HG02885 (cell line): ENCODE results near the gene EVPL.

ENCODE experiments used
- ATAC-seq: cut with Tn5 transposase; IDR thresholded peaks from one replicate; pipeline ENCODE4 v1.9.1; 2021; ENCODE audit warnings: mild to moderate bottlenecking; ENCODE audit not compliant: unreplicated experiment, poor library complexity

EVPL gene

DNA sequence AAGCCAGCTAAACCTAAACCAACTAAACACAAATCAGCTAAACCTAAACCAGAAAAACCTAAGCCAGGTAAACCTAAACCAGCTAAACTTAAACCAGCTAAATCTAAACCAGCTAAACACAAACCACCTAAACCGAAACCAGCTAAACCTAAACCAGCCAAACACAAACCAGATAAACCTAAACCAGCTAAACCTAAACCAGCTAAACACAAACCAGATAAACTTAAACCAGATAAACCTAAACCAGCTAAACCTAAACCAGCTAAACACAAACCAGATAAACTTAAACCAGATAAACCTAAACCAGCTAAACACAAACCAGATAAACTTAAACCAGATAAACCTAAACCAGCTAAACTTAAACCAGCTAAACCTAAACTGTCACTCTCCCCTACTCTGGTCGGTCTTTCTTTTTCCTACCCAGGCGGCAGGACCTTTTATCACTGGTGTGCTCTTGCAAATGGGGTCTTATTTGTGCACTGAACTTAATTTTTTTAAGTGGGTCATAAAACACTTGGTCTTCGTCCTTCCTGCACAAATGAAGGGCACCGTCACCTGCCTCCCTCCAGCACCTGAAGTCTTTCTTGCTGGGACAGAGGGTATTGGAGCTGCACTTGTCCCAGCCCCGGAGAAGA, 7.2 kb downstream of the EVPL start:
- ATAC-seq, result no peak

DNA sequence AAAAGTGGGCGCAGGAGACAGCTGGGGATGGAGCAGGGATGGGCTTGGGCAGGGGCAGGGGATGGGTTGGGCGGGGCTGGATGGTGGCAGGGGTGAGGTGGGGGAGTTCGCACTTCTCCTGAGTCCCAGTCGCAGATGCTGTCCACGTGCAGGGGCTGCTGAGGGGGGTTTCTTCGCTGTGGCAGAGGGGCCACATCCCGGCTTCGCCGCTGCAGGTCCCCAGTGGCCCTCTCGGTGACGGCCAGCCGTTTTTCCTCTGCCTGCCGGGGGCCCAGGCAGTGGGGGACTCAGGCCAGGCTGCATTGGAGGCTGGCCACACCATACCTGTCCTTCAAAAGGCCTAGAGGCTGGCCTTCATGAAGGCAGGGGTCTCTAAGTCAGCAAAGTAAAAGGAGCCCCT, 8.3 kb downstream of the EVPL start:
- ATAC-seq, result no peak

DNA sequence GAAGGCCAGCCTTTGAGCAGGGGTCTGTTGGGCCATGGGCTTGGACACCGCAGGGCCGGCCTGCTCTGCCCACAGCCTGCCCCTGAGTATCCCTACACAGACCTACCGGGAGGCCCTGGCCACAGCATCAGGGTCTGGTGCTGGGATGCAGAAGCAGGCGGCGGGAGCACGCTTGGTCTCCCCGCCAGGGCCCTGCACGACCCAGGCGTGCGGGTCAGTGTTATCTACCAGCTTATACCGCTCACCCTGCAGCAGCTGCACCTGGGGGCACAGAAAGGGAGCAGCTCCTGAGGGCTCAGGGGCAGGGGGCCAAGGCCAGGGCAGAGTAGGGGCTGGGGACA, 8.8 kb downstream of the EVPL start:
- no peak for ATAC-seq

DNA sequence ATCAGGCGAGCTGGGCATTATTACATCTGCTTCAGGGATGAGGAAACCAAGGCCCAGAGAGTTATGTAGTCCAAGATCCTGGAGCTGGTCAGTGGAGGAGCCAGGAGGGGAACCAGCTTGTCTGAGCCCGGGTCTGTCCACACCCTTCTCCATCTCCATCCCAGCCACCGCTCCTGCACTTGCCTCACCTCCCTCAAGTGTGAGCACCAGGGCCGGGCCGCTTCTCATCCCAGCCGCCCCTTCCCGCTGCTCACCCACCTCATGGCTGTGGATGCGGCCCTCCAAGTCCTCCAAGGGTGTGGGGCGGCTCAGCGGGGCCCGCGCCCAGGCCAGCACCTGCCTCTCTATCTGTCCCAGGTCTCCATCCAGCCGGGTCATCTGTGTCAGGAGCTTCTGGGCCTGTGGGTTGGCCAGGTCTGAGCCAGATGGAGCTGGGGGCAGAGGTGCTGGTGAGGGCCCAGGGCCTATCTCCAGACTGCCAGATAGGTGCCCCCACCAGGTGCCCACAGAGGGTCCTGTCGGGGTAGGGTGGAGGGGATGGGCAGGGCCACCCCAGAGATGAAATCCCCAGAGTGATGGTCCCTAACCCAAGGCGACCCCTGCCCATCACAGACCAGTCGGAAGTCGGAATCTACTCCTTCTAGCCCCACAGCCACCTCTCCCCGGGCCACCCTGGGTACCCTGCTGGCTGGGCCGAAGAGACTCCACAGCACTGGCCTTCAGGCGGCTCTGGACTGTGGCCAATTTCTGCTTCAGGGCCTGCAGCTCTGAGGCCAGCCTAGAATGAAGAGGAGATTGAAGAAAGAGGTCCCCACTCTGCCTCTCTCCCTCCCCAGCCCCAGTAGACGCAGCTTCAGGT, 9.4 kb downstream of the EVPL start:
- no peak for ATAC-seq

DNA sequence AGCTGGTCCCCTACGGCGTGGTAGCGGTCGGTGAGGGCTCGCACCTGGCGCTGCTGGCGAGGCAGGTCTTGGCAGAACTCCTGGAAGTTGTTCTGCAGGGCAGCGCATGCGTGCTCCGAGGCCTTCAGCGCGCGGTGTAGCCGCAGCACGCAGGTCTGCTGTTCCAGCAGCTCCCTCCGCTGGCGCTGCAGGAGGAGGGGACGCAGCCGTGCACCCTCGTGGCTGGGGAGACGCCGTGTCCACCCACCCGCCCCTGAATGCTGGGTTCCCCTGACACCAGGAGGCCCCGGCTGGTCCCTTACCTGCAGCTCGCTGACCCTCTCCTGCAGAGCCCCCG, 12.2 kb downstream of the EVPL start:
- no peak for ATAC-seq

DNA sequence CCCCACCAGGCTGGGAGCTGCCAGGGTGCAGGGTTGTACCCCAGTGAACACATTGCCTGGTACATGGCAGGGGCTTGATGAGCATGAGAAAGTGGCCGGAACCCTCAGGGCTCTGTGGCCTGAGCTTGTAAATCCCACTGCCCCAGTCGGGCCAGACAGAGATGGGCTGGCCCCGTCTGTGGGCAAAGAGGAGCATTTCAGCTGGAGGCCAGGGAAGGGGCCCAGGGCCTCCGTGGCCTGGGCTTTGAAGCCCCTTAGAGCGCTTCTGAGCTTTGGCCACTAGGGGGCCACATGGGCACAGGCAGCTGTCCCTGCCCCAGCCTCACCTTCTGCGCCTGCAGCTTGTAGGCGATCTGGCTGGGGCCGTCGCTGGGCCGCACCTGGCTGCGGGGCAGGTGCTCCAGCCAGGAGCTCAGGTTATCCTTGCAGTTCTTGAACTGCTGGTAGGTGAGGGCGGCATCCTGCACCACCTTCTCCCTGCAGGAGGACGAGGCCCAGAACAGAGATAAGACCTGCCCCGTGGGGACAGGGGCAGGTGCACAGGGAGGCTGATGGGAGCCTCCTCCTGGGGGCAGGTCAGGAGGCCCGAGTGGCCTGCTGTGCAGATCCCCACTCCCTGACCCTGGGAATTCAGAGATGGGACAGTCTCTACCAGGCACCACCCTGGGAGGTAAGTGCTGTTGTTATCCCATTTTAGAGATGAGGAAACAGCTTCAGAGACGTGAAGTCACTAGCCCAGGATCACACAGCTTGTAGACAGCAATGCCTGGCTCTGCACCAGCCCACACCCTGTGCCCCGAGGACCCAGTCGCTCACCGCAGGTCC, 12.8 kb downstream of the EVPL start:
- ATAC-seq, result no peak

DNA sequence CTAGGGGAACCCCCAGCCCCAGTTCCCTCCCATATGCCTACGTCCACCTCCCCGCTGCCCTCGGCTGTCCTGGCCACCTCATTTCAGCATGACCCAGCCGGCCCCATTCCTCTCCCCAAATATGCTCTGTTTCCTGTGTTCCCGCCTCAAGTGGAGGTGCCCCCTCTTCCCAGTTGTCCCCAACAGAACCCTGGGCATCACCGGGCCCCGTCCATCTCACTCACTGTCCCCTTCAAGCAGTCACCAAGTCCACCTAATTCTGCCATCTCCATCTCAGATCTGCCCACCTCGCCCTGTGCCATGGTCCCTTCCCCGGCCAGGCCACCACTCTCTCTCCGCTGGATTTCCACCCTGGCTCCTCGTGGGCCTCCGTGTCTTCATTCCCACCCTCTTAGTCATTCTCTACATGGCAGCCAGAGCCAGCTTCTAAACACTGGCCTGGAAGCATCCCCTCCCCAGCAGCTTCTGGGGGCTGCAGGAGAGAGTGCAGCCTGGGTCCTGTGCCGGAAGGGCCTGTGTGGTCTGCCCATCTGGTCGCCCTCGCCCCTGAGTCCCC, 13.7 kb downstream of the EVPL start:
- ATAC-seq, result no peak

DNA sequence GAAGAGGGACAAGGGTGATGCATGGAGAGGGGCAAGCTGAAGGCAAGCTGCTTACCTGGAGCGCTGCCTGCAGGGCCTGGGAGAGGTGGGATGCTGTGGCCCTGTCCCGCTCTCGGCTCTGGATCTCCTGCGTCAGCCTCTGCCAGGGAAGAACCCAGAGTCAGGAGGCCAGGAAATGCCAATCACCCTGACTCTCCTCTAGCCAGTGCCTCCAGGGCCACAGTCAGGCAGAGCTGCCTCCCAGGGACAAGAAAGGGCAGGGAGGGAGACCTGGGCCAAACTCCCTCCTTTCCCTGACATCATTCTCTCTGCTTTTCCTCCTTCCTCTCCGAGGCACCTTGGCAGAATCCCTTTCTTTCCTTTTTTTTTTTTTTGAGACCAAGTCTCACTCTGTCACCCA, 15.2 kb downstream of the EVPL start:
- ATAC-seq, result no peak

DNA sequence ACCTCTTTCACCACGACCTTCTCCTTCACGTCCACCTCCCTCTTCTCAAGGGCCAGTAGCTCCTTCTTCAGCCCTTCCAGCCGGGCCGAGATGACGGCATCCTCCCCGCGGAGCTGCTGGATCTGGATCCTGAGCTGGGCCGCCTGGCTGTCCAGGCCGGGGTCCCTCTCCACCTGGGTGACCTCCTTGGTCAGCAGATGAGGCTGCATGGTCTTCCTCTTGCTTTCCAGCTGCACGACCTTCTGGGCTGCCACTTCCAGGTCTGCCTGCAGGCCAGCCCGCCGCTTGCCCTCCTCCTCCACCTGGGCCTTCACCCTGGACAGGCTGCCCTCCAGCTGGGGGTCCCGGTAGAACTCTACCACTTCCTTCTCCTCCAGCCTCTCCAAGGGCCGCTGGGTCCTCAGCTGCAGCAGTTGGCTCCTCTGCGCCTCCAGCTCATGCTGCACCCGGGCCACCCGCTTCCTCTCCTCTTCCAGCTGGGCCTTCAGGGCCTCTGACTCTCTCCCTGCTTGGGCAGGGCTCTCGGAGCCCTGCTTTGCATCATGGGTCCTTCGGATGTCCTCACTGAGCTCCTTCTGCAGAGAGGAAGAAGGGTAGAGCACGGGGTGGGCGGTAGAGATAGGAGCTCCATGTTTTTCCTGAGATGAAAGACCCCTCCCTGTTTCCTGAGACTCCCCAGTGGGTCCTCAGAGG, 17.0 kb downstream of the EVPL start:
- no peak for ATAC-seq

DNA sequence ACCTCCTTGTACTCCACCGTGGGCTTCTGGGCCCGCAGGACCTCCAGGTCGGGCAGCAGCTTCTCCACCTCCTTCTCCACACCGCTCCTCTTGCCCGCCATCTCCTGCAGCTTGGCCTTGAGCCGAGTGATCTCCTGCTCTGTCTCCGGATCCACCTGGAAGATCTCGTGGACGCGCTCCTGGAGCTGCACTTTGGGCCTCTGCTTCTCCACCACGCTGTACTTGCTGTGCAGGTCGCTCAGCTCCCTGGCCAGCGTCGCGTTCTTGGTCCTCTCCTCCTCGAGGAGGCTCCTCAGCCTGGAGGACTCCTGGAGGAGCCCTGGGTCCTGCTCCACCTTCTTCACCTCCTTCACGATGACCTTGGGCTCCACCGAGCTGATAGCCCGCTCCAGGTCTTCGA, 17.7 kb downstream of the EVPL start:
- ATAC-seq, result no peak

DNA sequence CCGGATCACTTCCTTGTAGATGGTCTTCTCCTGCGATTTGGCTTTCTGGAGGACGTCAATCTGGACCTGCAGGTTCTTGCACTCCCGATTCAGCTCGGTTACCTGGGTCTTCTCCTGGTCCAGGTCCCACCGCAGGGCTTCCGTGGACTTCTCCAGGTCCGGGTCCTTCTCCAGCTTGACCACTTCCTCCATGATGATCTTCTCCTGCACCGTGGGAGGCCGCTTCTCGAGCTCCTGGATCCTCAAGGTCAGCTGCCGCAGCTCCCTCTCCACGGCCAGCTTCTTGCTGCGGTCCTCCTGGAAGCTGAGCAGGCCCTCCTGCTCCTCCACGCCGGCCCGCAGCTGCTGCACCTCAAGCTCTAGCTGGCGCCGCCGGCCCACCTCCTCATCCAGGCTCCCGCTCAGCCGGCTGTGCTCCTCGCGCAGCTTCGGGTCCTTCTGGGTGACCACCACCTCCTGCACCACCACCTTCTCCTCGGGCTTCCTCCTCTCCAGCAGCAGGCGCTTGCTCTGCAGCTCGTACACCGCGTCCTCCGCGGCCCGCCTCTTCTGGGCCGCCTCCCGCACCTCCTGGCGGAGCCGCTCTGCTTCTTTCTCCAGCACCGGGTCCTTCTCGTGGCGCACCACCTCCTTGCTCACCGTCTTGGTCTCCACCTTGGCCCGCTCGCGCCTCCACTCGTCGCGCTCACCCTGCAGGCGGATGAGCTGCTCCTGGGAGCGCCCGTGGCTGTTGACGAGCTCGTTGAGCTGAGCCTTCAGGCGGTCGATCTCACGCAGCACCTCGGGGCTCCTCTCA, 18.3 kb downstream of the EVPL start:
- ATAC-seq, result no peak

DNA sequence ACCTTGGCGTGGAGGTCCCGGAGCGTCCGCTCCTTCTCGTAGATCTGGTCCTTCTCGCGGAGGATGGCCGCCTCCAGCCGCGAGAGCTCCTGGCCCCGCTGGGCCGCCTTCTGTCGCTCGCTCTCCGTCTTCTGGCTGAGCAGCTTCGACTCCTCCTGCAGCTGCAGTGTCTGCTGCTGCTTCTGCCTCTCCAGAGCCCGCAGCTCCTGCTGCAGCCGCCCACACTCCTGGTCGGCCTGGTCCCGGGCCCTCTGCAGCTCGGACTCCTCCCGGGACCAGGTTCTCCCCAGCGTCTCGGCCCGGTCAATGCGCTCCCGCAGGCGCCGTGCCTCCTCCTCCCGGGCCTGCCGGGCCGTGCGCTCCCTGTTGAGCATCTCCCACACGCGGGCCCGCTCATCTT, 18.9 kb downstream of the EVPL start:
- no peak for ATAC-seq

DNA sequence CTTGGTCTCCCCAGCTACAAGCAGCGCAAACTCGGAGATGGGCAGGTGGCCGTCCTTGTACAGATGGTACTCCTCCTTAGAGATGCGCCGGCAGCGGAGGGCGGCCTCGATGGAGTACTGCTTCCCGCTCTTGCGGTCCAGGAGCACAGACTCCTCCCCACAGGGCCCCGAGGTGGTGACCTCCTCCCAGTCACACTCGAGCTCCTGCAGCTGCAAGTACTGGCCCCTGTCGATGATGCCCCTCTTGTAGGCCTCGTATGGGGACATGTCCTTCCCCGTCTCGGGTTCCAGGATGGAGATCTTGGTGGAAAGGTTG, 19.3 kb downstream of the EVPL start:
- ATAC-seq, result no peak

DNA sequence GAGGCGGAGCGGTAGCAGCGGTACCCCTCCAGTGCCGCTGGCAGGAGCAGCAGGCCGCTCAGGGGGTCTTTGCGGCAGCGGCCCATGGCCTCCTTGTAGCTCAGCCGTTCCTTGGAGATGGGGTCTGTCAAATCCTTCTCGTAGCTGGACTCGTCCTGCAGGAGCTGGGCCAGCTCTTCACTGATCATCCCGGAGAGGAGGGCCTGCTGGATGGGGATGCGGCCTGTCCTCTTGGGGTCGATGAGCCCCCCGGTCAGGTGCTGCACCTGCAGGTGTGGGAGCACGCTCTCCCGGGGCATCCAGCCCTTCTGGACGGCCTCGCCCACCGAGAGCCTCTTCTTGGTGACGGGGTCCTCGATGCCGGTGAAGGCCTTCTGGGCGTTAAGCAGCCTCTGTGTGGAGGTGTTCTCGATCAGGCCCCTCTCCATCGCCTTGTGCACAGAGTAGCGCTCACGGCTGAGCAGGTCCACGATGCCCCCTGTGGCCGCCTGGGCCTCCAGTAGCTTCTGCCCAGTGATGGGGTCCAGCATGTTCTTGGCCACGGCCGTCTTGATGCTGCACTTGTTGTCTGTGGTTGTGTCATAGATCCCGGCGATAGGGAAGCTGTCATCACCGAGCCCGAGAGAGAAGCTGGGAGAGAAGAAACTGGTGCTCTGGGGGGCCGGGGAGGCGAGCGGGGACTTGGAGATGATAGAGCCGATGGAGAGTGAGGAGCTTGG, 19.8 kb downstream of the EVPL start:
- no peak for ATAC-seq

DNA sequence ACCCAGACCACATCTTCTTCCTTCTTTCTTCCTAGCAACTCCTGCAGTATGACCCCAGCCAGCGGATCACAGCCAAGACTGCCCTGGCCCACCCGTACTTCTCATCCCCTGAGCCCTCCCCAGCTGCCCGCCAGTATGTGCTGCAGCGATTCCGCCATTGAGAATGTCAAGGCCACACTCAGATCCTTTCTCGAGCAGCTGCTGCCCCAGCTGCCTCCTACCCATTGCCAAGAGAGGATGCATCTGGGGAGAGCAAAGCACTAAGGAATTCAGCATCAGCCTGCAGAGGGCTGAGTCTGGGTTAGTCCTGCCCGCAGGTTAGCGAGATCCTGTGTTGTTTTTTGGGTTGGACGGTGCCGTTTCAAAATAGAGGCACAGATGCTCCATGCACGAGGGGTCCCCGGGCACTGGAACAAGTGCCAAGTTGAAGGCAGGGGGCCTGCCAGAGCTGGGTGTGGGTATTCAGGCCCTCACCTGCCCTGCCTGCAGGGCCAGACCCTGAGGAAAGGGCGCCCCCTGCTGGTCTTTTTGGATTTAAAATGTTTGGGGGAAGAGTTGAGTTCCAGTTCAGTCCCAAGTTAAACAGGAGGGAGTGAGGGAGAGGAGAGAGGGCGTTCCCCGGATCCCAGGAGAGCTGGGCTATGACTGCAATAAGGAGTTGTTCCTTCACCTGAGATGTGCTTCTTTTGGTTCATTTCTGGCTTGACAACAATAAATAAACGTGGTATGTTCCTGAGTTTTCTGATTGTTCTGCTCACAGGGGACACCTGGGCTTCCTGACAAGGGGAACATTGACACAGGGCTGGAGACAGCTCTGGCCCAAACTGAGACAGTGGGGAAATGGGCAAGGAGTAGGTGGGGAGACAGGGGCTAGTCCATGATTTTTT, 21.6 kb downstream of the EVPL start:
- ATAC-seq, result no peak

DNA sequence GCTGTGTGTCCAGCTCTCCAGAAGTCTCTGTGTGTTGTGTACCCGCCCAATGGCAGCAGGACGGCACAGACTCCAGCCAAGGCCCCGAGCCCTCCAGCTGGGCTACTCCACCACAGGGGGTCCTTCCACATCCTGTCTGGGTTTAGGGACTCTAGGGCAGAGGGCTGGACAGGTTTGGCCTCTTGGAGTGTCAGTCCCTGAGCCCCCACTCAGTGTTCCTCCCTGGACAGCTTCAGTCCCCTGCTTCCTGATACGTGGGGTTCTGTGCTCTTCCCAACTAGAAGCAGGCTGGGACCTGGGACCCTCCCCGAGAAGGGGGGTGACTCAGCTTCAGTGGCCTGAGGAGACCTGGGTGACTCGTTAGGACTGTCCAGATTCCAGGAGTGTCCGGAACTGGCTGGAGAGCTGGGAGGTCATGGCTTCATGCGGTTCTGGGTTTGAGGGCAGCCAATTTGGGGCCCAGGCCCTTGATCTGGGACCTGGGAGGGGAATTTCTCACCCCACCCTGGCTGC, 22.3 kb downstream of the EVPL start:
- ATAC-seq, result no peak

DNA sequence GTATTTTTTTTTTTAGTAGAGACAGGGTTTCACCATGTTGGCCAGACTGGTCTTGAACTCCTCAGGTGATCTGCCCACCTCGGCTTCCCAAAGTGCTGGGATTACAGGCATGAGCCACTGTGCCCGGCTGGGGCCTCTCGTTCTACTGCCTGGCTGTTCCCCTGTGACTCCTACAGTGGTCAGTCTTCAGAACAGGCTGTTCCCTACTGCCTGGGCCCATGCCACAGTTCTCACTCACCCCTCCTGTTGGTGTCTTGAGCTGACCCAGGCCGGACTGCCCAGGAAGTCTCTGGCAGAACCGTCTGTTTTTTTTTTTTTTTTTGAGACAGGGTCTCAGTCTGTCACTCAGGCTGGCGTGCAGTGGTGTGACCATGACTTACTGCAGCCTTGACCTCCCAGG, 23.2 kb downstream of the EVPL start:
- ATAC-seq, result no peak

DNA sequence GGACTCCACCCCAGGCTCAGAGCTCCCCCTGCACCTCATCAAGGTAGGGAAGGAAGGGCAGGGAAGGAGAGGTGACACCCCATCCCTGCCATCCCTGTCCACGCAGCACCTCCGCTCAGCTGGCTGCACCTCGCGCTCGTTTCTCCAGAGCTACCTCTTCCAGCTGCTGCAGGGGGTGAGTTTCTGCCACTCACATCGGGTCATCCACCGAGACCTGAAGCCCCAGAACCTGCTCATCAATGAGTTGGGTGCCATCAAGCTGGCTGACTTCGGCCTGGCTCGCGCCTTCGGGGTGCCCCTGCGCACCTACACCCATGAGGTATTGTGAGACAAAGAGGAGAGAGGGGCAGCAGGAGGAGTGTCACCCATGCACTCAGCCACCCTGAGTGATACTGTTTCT, 25.0 kb downstream of the EVPL start:
- no peak for ATAC-seq
